ENCODE data around the gene PKHD1. TPM values are rescaled to one million over a fixed set of nuclear protein-coding genes. Genes with fewer than 3 reads are reported as not detected.

PKHD1 gene
- total RNA-seq, 1 experiment from 2014 or later = 0.43 TPM

- Histone ChIP-seq H3K27me3 (replicated peaks; ENCODE audit: insufficient read depth, low read depth, low read length, poor library complexity) (no peaks in the 10 kb centered on the region), H3K27ac (ENCODE audit: low read depth, low read length, poor library complexity, severe bottlenecking) (no peak overlapping the region), H3K9me3 (ENCODE audit: low read depth, low read length, poor library complexity, severe bottlenecking) (no peaks in the 10 kb centered on the region), H3K4me3 (ENCODE audit: low read depth, low read length, poor library complexity, severe bottlenecking) (no peak overlapping the region), H3K36me3 (ENCODE audit: insufficient read depth, low read length, poor library complexity, severe bottlenecking) (no peaks in the 10 kb centered on the region), H3K4me1 (ENCODE audit: insufficient read depth, low read length, poor library complexity, severe bottlenecking) (no peaks in the 10 kb centered on the region)
- no peak for DNase-seq (ENCODE audit: low spot score)
- intact Hi-C loops (cut with micrococcal nuclease; ENCODE audit: unreplicated experiment) = no loop called here
- no TSS peak for BruUV-seq (replicated peaks)
- TF ChIP-seq EZH2 (IDR thresholded peaks at IDR 0.05; ENCODE audit: borderline replicate concordance, low read depth, low read length, poor library complexity, severe bottlenecking) = no peak
- TF ChIP-seq, protein P1, sequence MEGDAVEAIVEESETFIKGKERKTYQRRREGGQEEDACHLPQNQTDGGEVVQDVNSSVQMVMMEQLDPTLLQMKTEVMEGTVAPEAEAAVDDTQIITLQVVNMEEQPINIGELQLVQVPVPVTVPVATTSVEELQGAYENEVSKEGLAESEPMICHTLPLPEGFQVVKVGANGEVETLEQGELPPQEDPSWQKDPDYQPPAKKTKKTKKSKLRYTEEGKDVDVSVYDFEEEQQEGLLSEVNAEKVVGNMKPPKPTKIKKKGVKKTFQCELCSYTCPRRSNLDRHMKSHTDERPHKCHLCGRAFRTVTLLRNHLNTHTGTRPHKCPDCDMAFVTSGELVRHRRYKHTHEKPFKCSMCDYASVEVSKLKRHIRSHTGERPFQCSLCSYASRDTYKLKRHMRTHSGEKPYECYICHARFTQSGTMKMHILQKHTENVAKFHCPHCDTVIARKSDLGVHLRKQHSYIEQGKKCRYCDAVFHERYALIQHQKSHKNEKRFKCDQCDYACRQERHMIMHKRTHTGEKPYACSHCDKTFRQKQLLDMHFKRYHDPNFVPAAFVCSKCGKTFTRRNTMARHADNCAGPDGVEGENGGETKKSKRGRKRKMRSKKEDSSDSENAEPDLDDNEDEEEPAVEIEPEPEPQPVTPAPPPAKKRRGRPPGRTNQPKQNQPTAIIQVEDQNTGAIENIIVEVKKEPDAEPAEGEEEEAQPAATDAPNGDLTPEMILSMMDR (conservative IDR thresholded peaks at IDR 0.05; ENCODE audit: low read depth, low read length) = no peak
- CTCF ChIA-PET = no interaction called here
- POLR2A ChIA-PET (ENCODE audit: low non-redundant PET) = no interaction called here
Observed at GRCh38 chr6:51585264-51585663, 502.1 kb downstream of the PKHD1 start.

DNA sequence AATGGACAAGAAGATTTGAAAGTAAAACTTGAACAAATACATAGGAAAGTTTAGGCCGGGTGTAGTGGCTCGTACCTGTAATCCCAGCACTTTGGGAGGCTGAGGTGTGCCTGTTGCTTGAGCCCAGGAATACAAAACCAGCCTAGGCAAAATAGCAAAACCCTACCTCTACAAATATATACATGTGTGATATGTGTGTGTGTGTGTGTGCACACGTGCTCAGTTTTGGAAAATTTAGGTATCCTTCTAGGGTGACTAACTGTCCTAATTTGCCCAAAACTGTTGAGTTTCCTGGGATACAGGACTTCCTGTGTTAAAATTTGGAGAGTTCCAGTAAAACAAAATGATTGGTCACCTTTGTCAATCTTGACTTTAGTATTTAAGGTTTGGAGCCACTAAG is 503.2 kb downstream of the PKHD1 start:
- Histone ChIP-seq H3K4me1 (ENCODE audit: insufficient read depth, low read length, poor library complexity, severe bottlenecking) (no peaks in the 10 kb centered on the region), H3K27me3 (replicated peaks; ENCODE audit: insufficient read depth, low read depth, low read length, poor library complexity) (no peaks in the 10 kb centered on the region), H3K36me3 (ENCODE audit: insufficient read depth, low read length, poor library complexity, severe bottlenecking) (no peaks in the 10 kb centered on the region), H3K9me3 (ENCODE audit: low read depth, low read length, poor library complexity, severe bottlenecking) (no peaks in the 10 kb centered on the region), H3K27ac (ENCODE audit: low read depth, low read length, poor library complexity, severe bottlenecking) (no peak overlapping the region), H3K4me3 (ENCODE audit: low read depth, low read length, poor library complexity, severe bottlenecking) (no peak overlapping the region)
- no TSS peak for BruUV-seq (replicated peaks)
- TF ChIP-seq, protein P1 (conservative IDR thresholded peaks at IDR 0.05; ENCODE audit: low read depth, low read length) = no peak
- no peak for TF ChIP-seq EZH2 (IDR thresholded peaks at IDR 0.05; ENCODE audit: borderline replicate concordance, low read depth, low read length, poor library complexity, severe bottlenecking)
- no peak for DNase-seq (ENCODE audit: low spot score)
- POLR2A ChIA-PET (ENCODE audit: low non-redundant PET) = no interaction called here
- intact Hi-C loops (cut with micrococcal nuclease; ENCODE audit: unreplicated experiment) = no loop called here
- CTCF ChIA-PET = no interaction called here

DNA sequence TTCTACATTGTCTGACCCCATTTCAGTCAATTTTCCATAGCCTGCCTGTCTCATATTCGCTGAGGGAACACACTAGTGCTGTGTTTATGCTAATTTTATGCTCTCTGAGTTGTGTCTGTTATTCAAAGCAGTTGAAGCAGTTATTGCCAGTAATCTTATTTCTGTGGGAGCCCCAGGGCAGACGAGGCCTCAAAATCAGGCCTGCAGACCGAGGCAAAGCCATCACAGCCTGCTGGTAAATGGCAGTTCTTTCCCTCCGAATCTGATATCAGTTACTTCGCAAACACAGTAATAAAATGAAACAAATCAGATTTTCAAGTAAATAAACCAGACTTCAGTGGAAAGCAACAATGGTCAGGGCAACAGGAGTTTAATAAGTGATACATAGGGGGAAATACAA is 508.4 kb downstream of the PKHD1 start:
- H3K4me3 ChIP-seq (ENCODE audit: low read depth, low read length, poor library complexity, severe bottlenecking) = no peak overlapping the region
- DNase-seq (ENCODE audit: low spot score) = no peak
- ChIA-PET POLR2A (ENCODE audit: low non-redundant PET) (no interaction called here), CTCF (no interaction called here)
- no TSS peak for BruUV-seq (replicated peaks)
- no peaks in the 10 kb centered on the region for H3K9me3 ChIP-seq (ENCODE audit: low read depth, low read length, poor library complexity, severe bottlenecking)
- H3K36me3 ChIP-seq (ENCODE audit: insufficient read depth, low read length, poor library complexity, severe bottlenecking) = no peaks in the 10 kb centered on the region
- no peak for TF ChIP-seq EZH2 (IDR thresholded peaks at IDR 0.05; ENCODE audit: borderline replicate concordance, low read depth, low read length, poor library complexity, severe bottlenecking)
- TF ChIP-seq, protein P1 (conservative IDR thresholded peaks at IDR 0.05; ENCODE audit: low read depth, low read length) = no peak
- H3K27ac ChIP-seq (ENCODE audit: low read depth, low read length, poor library complexity, severe bottlenecking) = no peak overlapping the region
- intact Hi-C loops (cut with micrococcal nuclease; ENCODE audit: unreplicated experiment) = no loop called here
- no peaks in the 10 kb centered on the region for H3K27me3 ChIP-seq (replicated peaks; ENCODE audit: insufficient read depth, low read depth, low read length, poor library complexity)
- no peaks in the 10 kb centered on the region for H3K4me1 ChIP-seq (ENCODE audit: insufficient read depth, low read length, poor library complexity, severe bottlenecking)
